Suprapubic skin (tissue), 4 donors: ENCODE measurements around the gene HERC3. TPM values are rescaled to one million over a fixed set of nuclear protein-coding genes. Genes with fewer than 3 reads are reported as not detected.

Experiments
- DNase-seq, 2 donors: peaks; one replicate each; pipeline ENCODE4 v3.0.0-alpha.2; 2019; ENCODE audit warnings: low spot score in 2 of 2
- H3K27ac ChIP-seq: fragments of 200-600 bp; sonication (generic); one replicate; pipeline ENCODE4 v1.5.1; 2019
- H3K27me3 ChIP-seq: fragments of 200-600 bp; sonication (generic); one replicate; pipeline ENCODE4 v1.5.1; 2019
- H3K36me3 ChIP-seq: fragments of 200-600 bp; sonication (generic); one replicate; pipeline ENCODE4 v1.5.1; 2019
- H3K4me1 ChIP-seq: fragments of 200-600 bp; sonication (generic); one replicate; pipeline ENCODE4 v1.5.1; 2019
- H3K4me3 ChIP-seq: fragments of 200-600 bp; sonication (generic); one replicate; pipeline ENCODE4 v1.5.1; 2019; ENCODE audit warnings: mild to moderate bottlenecking
- H3K9me3 ChIP-seq: fragments of 200-600 bp; sonication (generic); one replicate; pipeline ENCODE4 v1.5.1; 2019
- CTCF ChIP-seq, 2 donors: fragments of 200-600 bp in 1 of 2; fragments of 450-650 bp in 1 of 2; sonication (generic) in 1 of 2; IDR thresholded peaks; one replicate each; pipeline ENCODE4 v1.5.1; 2016 to 2019; ENCODE audit warnings: antibody characterized with exemption in 2 of 2, mild to moderate bottlenecking in 1 of 2, moderate library complexity in 1 of 2
- EP300 ChIP-seq: sonication (generic); formaldehyde crosslinking; IDR thresholded peaks from one replicate; pipeline ENCODE4 v1.6.1; 2017; ENCODE audit warnings: antibody characterized with exemption
- POLR2A ChIP-seq, 2 donors: fragments of 450-650 bp; IDR thresholded peaks; one replicate each; pipeline ENCODE4 v1.6.1; 2017; ENCODE audit warnings: antibody characterized with exemption in 2 of 2, mild to moderate bottlenecking in 2 of 2, moderate library complexity in 2 of 2
- POLR2AphosphoS5 ChIP-seq, 3 donors: sonication (generic); formaldehyde crosslinking; IDR thresholded peaks; one replicate each; pipeline ENCODE4 v1.6.1; 2017; ENCODE audit warnings: antibody characterized with exemption in 3 of 3
- WGBS: methylation state at CpG from one replicate; pipeline ENCODE4 v1.1.5; 2018; 5-methylcytosine and 5-hydroxymethylcytosine counted together
- total RNA-seq, 4 donors: library from RNA; depleted of rRNA; stranded (reverse); fragments of >200 nt; gene quantifications; one replicate each; pipeline ENCODE4 v1.1.0, GENCODE V29; 2016

Gene HERC3
- total RNA-seq, 4 donors from 2014 or later = 41.6 to 110 (median 48.0) TPM

GRCh38 chr4:88674979-88675378 lies 82.7 kb downstream of the HERC3 start:
- Histone ChIP-seq H3K27ac (no peak overlapping the region), H3K9me3 (no peaks in the 10 kb centered on the region), H3K4me1 (no peaks in the 10 kb centered on the region), H3K27me3 (no peaks in the 10 kb centered on the region), H3K36me3 (peaks cover 58% of the 10 kb centered on the region), H3K4me3 (no peak overlapping the region)
- WGBS = 91% methylated on average over 2 of the region's 2 CpGs
- no peak for DNase-seq
- TF ChIP-seq POLR2AphosphoS5 (IDR thresholded peaks at IDR 0.05) (no peak), POLR2A (IDR thresholded peaks at IDR 0.05) (no peak), EP300 (no peak), CTCF (IDR thresholded peaks at IDR 0.05) (no peak)

GRCh38 chr4:88675543-88675942 lies 83.3 kb downstream of the HERC3 start:
- H3K36me3 ChIP-seq = peaks cover 58% of the 10 kb centered on the region
- H3K4me3 ChIP-seq = no peak overlapping the region
- no peaks in the 10 kb centered on the region for H3K27me3 ChIP-seq
- no peaks in the 10 kb centered on the region for H3K9me3 ChIP-seq
- TF ChIP-seq POLR2A (IDR thresholded peaks at IDR 0.05) (no peak), EP300 (no peak), CTCF (IDR thresholded peaks at IDR 0.05) (no peak), POLR2AphosphoS5 (IDR thresholded peaks at IDR 0.05) (no peak)
- H3K27ac ChIP-seq = no peak overlapping the region
- 81% methylated on average over 2 of the region's 2 CpGs for WGBS
- DNase-seq = no peak
- H3K4me1 ChIP-seq = no peaks in the 10 kb centered on the region

- Histone ChIP-seq H3K4me1 (no peaks in the 10 kb centered on the region), H3K27ac (no peak overlapping the region), H3K36me3 (peaks cover 77% of the 10 kb centered on the region), H3K4me3 (no peak overlapping the region), H3K27me3 (no peaks in the 10 kb centered on the region), H3K9me3 (no peaks in the 10 kb centered on the region)
- 98% methylated on average over 5 of the region's 5 CpGs for WGBS
- no peak for DNase-seq
- TF ChIP-seq CTCF (IDR thresholded peaks at IDR 0.05) (no peak), POLR2AphosphoS5 (IDR thresholded peaks at IDR 0.05) (no peak), EP300 (no peak), POLR2A (IDR thresholded peaks at IDR 0.05) (no peak)
These were observed 88.9 kb downstream of the HERC3 start for GRCh38 chr4:88681209-88681608.

- DNase-seq = no peak
- Histone ChIP-seq H3K4me3 (no peak overlapping the region), H3K27me3 (no peaks in the 10 kb centered on the region), H3K4me1 (no peaks in the 10 kb centered on the region), H3K36me3 (peaks cover 50% of the 10 kb centered on the region), H3K27ac (no peak overlapping the region), H3K9me3 (no peaks in the 10 kb centered on the region)
- 81% methylated on average over 3 of the region's 3 CpGs for WGBS
- TF ChIP-seq EP300 (no peak), POLR2AphosphoS5 (IDR thresholded peaks at IDR 0.05) (no peak), POLR2A (IDR thresholded peaks at IDR 0.05) (no peak), CTCF (IDR thresholded peaks at IDR 0.05) (no peak)
These were observed 98.1 kb downstream of the HERC3 start for GRCh38 chr4:88690355-88690754.

- 69% methylated on average over 3 of the region's 3 CpGs for WGBS
- Histone ChIP-seq H3K27ac (no peak overlapping the region), H3K27me3 (no peaks in the 10 kb centered on the region), H3K4me3 (no peak overlapping the region), H3K36me3 (peaks cover 31% of the 10 kb centered on the region), H3K9me3 (no peaks in the 10 kb centered on the region), H3K4me1 (no peaks in the 10 kb centered on the region)
- DNase-seq = no peak
- TF ChIP-seq POLR2A (IDR thresholded peaks at IDR 0.05) (no peak), POLR2AphosphoS5 (IDR thresholded peaks at IDR 0.05) (no peak), CTCF (IDR thresholded peaks at IDR 0.05) (no peak), EP300 (no peak)
These were observed 101.5 kb downstream of the HERC3 start for GRCh38 chr4:88693792-88694191.
